Left ventricle myocardium inferior (tissue), 1 donor: Measurements from ENCODE around the gene ARAP3. TPM values are rescaled to one million over a fixed set of nuclear protein-coding genes. Genes with fewer than 3 reads are reported as not detected.

ENCODE experiments used
- DNase-seq: peaks from one replicate; pipeline ENCODE4 v3.0.0-alpha.2; 2020
- H3K27ac ChIP-seq: fragments of 200-600 bp; replicated peaks from 2 replicates; pipeline ENCODE4 v1.8.0; 2021
- H3K27me3 ChIP-seq: fragments of 200-600 bp; 2 replicates; pipeline ENCODE4 v1.8.0; 2021; ENCODE audit warnings: low read depth
- H3K36me3 ChIP-seq: fragments of 200-600 bp; 2 replicates; pipeline ENCODE4 v1.8.0; 2021
- H3K4me1 ChIP-seq: fragments of 200-600 bp; 2 replicates; pipeline ENCODE4 v1.8.0; 2021
- H3K4me3 ChIP-seq: fragments of 200-600 bp; 2 replicates; pipeline ENCODE4 v1.8.0; 2021; ENCODE audit warnings: mild to moderate bottlenecking, moderate library complexity
- H3K9me3 ChIP-seq: fragments of 200-600 bp; replicated peaks from 2 replicates; pipeline ENCODE4 v1.8.0; 2021
- intact Hi-C: fragments of 100-400 bp; cut with micrococcal nuclease; formaldehyde crosslinking; loops from one replicate; pipeline ENCODE4 v1.11.0; 2022
- total RNA-seq: library from RNA; stranded (reverse); fragmentation: NEBNext Ultra II Directional; extraction: Animal tissue kit (Norgen Biotek cat#: 25700); gene quantifications from one replicate; pipeline ENCODE4 v1.2.1, GENCODE V29; 2021
- TF ChIP-seq, protein P1 (sequence below): fragments of 200-600 bp; IDR thresholded peaks from 2 replicates; pipeline ENCODE4 v1.8.0; 2021; ENCODE audit warnings: antibody characterized with exemption, mild to moderate bottlenecking, borderline replicate concordance
- donor health status: DM: no; HTN: yes; CAD: no; lungs with severe emphysema.

Gene ARAP3
- total RNA-seq, 1 donor from 2014 or later, result 15.2 TPM

DNA sequence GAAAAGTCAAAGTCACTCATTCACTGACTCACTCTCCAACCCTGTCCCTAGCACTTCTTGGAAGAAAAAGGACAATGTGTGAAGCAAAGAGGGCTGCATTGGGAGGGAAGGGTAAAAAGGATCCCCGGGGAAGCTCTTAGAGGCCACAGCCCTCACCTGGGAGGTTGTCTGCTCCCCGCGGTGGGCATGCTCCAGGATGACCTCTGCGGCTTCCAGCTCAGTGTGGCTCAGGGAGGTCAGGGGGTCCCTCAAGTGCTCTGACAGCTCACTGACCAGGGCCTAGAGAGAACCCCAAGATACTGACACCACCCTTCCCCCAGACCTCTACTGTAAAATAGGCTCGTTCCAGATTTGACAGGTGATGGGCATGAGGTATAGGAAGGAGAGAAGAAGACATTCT is 34.8 kb downstream of the ARAP3 start:
- intact Hi-C loops, result no loop called here

DNA sequence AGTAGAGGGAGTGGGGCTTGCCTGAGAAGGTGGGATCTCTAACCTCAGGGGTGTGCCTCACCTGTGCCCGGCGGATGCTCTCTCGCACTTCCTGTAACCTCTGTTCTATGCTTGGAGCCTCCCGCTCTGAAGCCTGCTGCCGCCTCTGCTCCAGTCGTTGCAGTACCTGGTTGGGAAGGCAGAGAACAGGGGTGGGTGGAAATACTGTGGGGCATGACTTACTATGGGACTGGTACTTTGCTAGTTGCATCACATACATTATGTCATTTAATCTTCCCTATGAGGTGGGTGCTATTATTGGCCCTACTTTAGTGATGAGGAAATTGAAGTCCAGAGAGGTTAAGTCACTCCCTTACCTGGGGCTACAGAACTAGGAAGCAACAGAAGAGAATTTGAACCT is 36.0 kb downstream of the ARAP3 start:
- H3K4me1 ChIP-seq, result peaks cover 10% of the 10 kb centered on the region
- no peaks in the 10 kb centered on the region for H3K36me3 ChIP-seq
- intact Hi-C loops, result no loop called here
- H3K4me3 ChIP-seq, result no peak overlapping the region
- H3K27ac ChIP-seq, result no peak overlapping the region
- no peaks in the 10 kb centered on the region for H3K27me3 ChIP-seq
- TF ChIP-seq, protein P1, sequence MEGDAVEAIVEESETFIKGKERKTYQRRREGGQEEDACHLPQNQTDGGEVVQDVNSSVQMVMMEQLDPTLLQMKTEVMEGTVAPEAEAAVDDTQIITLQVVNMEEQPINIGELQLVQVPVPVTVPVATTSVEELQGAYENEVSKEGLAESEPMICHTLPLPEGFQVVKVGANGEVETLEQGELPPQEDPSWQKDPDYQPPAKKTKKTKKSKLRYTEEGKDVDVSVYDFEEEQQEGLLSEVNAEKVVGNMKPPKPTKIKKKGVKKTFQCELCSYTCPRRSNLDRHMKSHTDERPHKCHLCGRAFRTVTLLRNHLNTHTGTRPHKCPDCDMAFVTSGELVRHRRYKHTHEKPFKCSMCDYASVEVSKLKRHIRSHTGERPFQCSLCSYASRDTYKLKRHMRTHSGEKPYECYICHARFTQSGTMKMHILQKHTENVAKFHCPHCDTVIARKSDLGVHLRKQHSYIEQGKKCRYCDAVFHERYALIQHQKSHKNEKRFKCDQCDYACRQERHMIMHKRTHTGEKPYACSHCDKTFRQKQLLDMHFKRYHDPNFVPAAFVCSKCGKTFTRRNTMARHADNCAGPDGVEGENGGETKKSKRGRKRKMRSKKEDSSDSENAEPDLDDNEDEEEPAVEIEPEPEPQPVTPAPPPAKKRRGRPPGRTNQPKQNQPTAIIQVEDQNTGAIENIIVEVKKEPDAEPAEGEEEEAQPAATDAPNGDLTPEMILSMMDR, result no peak
- no peak for DNase-seq
- H3K9me3 ChIP-seq, result no peaks in the 10 kb centered on the region

More for the DNA sequence above, 34.8 kb downstream of the ARAP3 start:
- Histone ChIP-seq H3K4me3 (no peak overlapping the region), H3K4me1 (peaks cover 16% of the 10 kb centered on the region), H3K27ac (no peak overlapping the region), H3K36me3 (no peaks in the 10 kb centered on the region), H3K27me3 (no peaks in the 10 kb centered on the region), H3K9me3 (no peaks in the 10 kb centered on the region)
- no peak for DNase-seq
- TF ChIP-seq, protein P1, result no peak

DNA sequence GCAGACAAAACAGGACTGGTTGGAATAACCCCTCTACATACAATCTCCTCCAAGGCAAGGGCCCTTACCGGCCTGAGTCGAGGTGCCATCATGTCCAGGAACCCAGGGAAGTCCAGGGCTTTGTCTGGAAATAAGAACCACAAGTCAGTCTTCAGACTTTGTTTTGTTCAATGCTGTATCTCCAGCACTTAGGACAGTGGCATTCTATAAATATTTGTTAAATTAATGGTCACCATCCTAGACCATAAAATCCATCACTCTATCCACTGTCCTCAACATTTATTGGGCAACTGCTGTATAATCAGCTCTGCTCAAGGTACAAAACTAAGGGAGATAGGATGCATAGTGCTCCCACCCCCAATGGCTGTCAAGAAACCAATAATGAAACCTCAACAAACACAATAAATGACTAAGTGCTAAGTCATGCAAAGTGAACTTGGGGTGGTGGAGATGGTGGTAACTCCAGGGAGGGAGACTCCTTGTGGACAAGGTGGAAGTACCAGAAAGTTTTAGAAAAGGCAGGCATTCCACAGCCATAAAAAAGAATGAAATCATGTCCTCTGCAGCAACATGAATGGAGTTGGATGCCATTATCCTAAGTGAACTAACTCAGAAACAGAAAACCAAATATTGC is 40.3 kb downstream of the ARAP3 start:
- Histone ChIP-seq H3K4me3 (no peak overlapping the region), H3K36me3 (no peaks in the 10 kb centered on the region), H3K27ac (no peak overlapping the region), H3K27me3 (no peaks in the 10 kb centered on the region), H3K9me3 (no peaks in the 10 kb centered on the region), H3K4me1 (peaks cover 15% of the 10 kb centered on the region)
- DNase-seq, result no peak
- intact Hi-C loops, result no loop called here
- TF ChIP-seq, protein P1, result no peak

DNA sequence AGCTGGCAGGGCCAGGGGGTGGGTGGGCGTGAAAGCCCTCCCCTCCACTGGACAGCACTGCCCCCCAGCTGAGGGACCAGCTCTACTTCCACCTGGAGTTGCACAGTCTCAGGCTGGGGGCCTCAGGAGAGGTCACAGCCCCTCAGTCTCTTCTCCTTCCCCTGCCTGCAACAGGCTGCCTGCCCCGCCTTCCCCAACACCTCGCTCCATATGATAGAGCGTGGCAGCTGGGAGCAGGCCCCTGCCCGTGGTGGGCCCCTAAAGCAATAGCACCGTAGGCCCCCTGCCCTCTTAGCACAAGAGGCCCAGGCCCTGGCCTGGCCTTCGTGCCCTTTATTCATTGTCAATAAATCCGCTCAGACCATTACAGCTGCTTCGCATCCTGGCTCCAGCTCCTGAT is 41.3 kb downstream of the ARAP3 start:
- Histone ChIP-seq H3K36me3 (no peaks in the 10 kb centered on the region), H3K27me3 (no peaks in the 10 kb centered on the region), H3K27ac (no peak overlapping the region), H3K4me1 (peaks cover 25% of the 10 kb centered on the region), H3K4me3 (no peak overlapping the region), H3K9me3 (no peaks in the 10 kb centered on the region)
- TF ChIP-seq, protein P1, result no peak
- no peak for DNase-seq
- intact Hi-C loops, result no loop called here

DNA sequence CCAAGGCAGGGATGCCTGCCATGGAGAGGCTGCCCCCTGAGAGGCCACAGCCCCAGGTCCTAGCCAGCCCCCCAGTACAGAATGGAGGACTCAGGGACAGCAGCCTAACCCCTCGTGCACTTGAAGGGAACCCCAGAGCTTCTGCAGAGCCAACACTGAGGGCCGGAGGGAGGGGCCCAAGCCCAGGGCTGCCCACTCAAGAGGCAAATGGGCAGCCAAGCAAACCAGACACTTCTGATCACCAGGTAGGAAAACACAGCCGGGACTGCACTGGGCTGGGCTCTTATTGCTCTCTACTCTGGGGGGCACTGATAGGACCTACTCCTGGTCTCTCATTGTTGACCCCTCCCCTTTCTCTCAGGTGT is 42.0 kb downstream of the ARAP3 start:
- intact Hi-C loops, result no loop called here
- no peak for DNase-seq
- no peaks in the 10 kb centered on the region for H3K36me3 ChIP-seq
- H3K9me3 ChIP-seq, result no peaks in the 10 kb centered on the region
- no peak overlapping the region for H3K4me3 ChIP-seq
- H3K27me3 ChIP-seq, result no peaks in the 10 kb centered on the region
- TF ChIP-seq, protein P1, result no peak
- H3K27ac ChIP-seq, result no peak overlapping the region
- H3K4me1 ChIP-seq, result peaks cover 31% of the 10 kb centered on the region
